Tibial nerve (tissue), 3 donors: ENCODE results near the gene GP9.

ENCODE experiments used
- CTCF ChIP-seq, 5 experiments: fragments of 200-600 bp in 3 of 5; fragments of 450-650 bp in 2 of 5; sonication (generic) in 3 of 5; IDR thresholded peaks; one replicate each; pipeline ENCODE4 v1.5.1; 2016 to 2019; ENCODE audit warnings: antibody characterized with exemption in 5 of 5, mild to moderate bottlenecking in 3 of 5, moderate library complexity in 2 of 5
- POLR2A ChIP-seq, 2 donors: fragments of 450-650 bp; IDR thresholded peaks; one replicate each; pipeline ENCODE4 v1.6.1; 2017; ENCODE audit warnings: antibody characterized with exemption in 2 of 2, mild to moderate bottlenecking in 2 of 2, moderate library complexity in 2 of 2

DNA sequence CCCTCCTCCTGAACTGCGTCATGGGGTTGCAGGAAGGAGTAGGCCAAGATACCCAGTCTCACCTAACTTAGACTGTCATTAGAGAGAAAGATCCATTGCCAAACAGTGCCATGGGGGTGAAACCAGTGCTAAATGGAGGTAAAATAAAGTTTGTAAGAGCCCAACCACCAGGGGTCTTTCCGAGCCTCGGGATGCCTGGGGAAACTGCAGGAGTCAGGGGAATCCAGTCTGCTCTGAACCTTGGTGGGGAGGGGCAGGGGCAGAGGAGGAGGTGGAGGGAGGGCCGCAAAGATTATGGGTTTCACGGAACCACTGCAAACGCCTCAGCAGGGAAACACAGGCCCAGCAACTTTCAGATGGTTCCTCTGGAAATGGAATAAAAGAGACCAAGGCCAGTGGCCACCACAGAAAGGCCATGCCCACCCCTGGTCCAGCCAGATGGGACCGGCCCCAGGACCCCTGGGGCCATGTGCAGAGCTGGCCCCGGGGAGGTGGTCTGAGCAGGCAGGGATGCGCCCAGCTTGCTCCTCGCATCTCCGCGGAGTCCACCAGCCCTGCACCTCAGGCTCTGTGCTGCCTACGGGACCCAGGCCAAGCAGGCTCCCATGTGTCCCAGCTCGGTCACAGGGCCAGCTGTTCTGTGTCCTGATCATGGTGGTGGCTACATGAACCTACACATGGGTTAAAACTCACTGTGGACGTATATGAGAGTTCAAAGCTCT is 19.8 kb upstream of the GP9 start:
- TF ChIP-seq POLR2A (IDR thresholded peaks at IDR 0.05) = no peak
- TF ChIP-seq CTCF (IDR thresholded peaks at IDR 0.05) = no peak
